Putamen (tissue), 1 donor: ENCODE data around the gene EHBP1L1.

Source experiments
- DNase-seq: peaks from one replicate; pipeline ENCODE4 v3.0.0-alpha.2; 2016; ENCODE audit warnings: low spot score

The EHBP1L1 gene

GRCh38 chr11:65546217-65546958, 29.5 kb upstream of the EHBP1L1 start:
- DNase-seq, result no peak

GRCh38 chr11:65547446-65548125, 28.3 kb upstream of the EHBP1L1 start:
- no peak for DNase-seq

- DNase-seq, result no peak
Observed at GRCh38 chr11:65548395-65548794, 27.5 kb upstream of the EHBP1L1 start.

GRCh38 chr11:65549096-65549495, 26.8 kb upstream of the EHBP1L1 start:
- DNase-seq, result no peak

- DNase-seq, result no peak
Observed at GRCh38 chr11:65551572-65552387, 24.1 kb upstream of the EHBP1L1 start.

GRCh38 chr11:65552388-65552951, 23.4 kb upstream of the EHBP1L1 start:
- DNase-seq, result no peak

GRCh38 chr11:65553301-65554001, 22.4 kb upstream of the EHBP1L1 start:
- DNase-seq, result no peak

GRCh38 chr11:65554057-65554818, 21.6 kb upstream of the EHBP1L1 start:
- no peak for DNase-seq

GRCh38 chr11:65554842-65555430, 20.9 kb upstream of the EHBP1L1 start:
- DNase-seq, result no peak

- no peak for DNase-seq
Observed at GRCh38 chr11:65555693-65556231, 20.1 kb upstream of the EHBP1L1 start.

GRCh38 chr11:65556470-65557279, 19.2 kb upstream of the EHBP1L1 start:
- DNase-seq, result no peak

GRCh38 chr11:65557280-65558001, 18.4 kb upstream of the EHBP1L1 start:
- no peak for DNase-seq

- DNase-seq, result peak; percentile 92
Observed at GRCh38 chr11:65558002-65558929, 17.6 kb upstream of the EHBP1L1 start, which contains the start of gene LTBP3. Gene LTBP3, minus strand, starts transcription at chr11:65558359. Its CDS starts 400 bp downstream, at chr11:65557959.

GRCh38 chr11:65558930-65559509, 16.8 kb upstream of the EHBP1L1 start:
- DNase-seq, result peak; percentile 83

GRCh38 chr11:65559535-65559934, 16.3 kb upstream of the EHBP1L1 start:
- DNase-seq, result no peak

GRCh38 chr11:65559951-65560537, 15.8 kb upstream of the EHBP1L1 start:
- no peak for DNase-seq
